GM18517 (cell line): ENCODE measurements around the gene TBCCD1.
"Not testable (repeated sequence)": the region's sequence is repeated elsewhere in the genome, so short reads cannot be mapped to it uniquely, and the experiment has no call there.

Experiments
- ATAC-seq: cut with Tn5 transposase; IDR thresholded peaks from one replicate; pipeline ENCODE4 v1.9.1; 2021; ENCODE audit warnings: mild to moderate bottlenecking, moderate library complexity; ENCODE audit not compliant: unreplicated experiment

Gene TBCCD1

GRCh38 chr3:186566772-186567071, 417 bp downstream of the TBCCD1 start:
- no peak for ATAC-seq

GRCh38 chr3:186564586-186564985, 2.6 kb downstream of the TBCCD1 start:
- no peak for ATAC-seq

- no peak for ATAC-seq
Measured at GRCh38 chr3:186552408-186553031, 14.6 kb downstream of the TBCCD1 start.

DNA sequence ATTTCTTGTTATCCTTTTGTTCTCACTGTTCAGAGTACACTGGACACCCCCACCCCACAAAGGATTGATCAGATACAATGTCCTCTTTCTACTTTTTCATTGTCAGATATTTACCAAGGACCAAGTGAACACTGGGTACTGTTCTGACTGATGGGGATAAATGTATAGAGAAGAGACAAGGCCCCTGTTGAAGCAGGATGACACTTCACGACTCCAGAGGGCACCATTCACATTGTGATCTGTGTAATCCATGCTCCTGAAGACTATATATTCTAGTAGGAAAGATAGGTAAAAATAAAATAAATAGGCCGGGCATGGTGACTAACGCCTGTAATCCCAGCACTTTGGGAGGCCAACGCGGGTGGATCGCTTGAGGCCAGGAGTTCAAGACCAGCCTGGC, 15.8 kb downstream of the TBCCD1 start:
- ATAC-seq = no peak

DNA sequence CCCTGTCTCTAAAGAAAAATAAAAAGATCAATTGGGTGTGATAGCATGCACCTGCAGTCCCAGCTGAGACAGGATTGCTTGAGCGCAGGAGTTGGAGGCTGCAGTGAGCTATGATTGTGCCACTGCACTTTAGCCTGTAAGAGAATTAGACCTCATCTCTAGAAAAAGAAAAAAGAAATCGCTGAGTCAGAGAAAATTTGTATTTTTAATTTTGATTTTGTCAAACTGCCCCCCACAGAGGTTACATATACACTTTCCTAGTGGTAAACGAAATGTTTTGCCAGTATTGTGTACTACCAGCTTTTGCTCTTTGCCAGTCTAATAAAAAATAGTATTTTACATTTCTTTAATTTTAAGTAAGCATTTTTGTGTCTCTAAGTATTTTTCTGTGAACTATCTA, 17.6 kb downstream of the TBCCD1 start:
- no peak for ATAC-seq

- no peak for ATAC-seq
Measured at GRCh38 chr3:186544281-186544680, 22.9 kb downstream of the TBCCD1 start, which contains the start of gene CRYGS. Gene CRYGS (minus strand): TSS chr3:186544380. CDS start chr3:186544326, 54 bp downstream.

DNA sequence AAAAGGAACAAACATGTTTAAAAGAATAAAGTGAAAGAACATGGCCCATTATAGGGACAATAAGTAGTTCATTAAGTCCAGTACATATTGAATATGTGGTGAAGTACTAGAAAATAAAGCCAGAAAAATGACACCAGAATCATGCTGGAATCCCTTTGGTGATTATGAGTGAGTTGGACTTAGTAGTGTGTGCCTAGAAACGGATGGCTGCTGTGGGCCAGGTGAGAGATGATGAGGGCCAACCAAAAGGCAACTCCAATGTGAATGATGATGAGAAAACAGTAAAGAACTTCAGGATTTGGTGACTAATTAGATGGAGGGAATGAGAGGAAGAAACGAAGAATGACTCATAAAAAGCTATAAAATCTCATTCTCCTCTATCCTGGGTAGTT, 26.3 kb downstream of the TBCCD1 start:
- no peak for ATAC-seq

DNA sequence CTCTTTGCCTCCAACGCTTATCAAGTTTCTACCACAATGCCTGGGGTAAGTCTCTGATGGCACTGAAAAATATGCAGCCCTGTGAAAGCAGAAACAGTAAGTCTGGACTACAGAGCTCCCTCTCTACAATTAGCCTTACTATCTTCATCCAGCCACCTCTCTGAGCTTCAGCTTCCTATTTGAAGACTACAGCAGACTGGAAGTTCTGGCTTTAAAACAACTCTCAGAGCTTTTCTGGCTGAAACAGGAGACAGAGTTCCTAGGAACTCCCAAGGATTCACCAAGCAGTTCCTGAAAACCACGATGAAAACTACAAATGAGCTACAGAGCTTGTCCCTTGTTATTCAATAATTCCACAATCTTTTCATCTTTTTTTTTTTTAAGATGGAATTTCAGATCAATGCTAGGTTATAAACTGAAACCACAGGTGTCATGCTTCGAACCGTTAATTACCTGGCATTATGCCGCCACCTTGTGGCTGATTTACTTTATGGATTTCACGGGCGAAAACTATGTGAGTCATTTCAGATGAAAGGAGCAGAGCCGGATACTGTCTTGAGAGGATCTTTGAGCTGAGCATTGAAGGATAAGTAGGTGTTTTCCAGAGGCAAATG, 26.8 kb downstream of the TBCCD1 start:
- ATAC-seq = peak; percentile 62

- ATAC-seq = no peak
Measured at GRCh38 chr3:186538779-186539178, 28.4 kb downstream of the TBCCD1 start.

DNA sequence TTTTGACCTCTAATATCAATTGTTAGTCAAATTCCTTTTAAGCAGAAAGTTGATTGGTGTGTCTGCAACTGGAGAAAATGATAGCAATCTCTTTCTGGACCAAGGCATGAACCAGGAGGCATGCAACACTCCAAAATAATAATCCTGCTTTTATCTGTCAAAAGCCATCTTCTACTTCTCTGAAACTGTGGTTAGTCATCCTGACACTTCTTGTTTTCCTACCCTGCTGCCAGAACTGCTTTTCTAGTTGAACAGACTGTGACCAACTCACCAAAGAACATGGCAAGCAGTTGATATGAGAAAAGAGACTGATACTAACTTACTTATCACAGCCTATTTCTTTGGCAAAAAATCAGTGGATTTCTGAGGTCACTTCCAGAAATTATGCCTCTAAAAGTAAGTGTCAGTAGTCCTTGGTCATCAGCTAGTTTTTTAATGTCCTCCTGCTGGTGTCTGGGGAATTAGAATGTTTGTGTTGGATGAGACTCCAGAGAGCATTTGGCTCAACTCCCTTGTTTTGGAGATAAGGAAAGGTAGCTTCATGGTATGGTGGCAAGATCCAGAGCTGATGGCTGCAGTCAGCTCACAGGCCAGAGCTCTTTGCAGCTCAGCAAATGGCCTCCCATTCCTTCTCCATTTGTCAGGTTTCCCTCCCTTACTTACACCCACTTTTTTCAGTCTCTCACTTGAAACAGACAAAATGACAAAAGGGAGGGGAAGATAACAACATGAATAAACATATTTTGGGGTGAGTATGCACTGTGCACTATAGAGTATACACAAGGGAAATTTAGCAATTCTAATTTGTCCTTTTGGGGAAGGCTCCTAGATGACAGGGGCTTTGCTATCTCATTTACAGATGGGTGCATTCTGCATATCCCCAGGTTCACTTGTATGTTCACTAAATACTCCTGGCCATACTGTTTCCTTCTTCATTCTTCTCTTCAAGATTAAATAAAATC, 30.0 kb downstream of the TBCCD1 start:
- ATAC-seq = no peak

- peak; percentile 75 for ATAC-seq
Measured at GRCh38 chr3:186534113-186534669, 32.9 kb downstream of the TBCCD1 start.

- peak; percentile 66 for ATAC-seq
Measured at GRCh38 chr3:186532598-186533072, 34.5 kb downstream of the TBCCD1 start.

DNA sequence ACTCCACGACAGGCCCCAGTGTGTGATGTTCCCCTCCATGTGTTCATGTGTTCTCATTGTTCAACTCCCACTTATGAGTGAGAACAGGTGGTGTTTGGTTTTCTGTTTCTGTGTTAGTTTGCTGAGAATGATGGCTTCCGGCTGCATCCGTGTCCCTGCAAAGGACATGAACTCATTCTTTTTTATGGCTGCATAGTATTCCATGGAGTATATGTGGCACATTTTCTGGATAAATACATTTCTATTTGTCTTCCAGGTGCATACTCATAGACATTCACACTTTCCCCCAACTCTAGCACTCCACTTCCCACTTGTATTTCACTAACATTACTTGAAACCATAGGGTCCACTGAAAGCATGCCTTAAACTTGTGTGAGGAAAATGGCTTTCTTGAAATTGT, 35.4 kb downstream of the TBCCD1 start:
- not testable (repeated sequence) for ATAC-seq

DNA sequence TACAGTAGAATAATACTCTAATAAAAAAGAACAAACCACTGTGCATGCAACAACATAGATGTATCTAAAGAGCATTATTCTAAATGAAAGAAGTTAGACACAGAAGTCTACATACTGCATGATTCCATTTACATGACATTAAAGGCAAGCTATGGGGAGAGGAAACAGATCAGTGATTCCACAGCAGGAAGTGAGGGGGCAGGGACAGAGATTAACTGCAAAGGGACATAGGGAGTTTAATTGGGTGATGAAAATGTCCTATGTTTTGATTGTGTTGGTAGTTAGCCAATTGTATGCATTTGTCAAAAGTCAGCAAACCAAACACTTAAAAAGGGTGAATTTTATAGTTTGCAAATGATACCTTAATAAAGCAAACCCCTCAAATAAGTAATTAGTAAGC, 36.7 kb downstream of the TBCCD1 start:
- no peak for ATAC-seq

DNA sequence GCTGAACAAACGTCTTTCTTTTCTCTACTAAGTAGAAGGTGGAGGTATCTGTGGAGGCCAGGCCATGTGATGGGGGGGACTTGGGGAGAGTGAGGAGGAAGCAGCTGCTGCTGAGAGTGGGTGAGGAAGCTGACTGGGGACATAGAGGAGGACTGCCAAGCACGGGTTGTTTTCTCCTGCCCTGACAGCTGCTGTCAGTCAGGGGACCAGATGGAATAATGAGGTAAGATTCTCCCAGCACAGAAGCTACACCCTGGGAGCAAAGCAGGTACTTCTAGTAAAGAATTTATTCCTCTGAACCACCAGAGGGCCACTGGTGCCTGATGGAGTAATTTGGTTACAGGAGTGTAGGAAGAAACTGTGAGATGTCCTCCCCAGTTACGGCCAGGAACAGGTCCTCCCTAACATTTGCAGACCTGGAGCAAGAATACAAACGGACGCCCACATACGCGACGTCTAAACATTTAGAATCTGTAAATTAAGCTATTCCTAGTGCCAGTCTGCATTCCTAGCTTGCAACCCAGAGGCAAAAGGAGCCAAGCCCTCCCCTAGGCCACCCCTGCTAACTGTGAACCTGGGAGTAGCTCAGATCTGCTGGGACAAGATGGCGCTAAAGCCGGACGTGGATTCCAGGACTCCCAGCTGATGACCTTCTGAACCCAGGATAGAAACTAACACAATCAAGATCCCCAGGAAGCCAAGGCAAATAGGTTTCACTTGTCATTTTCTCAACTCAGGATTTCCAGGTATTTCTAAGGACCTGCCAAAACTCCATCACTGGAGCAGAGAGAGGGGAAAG, 37.7 kb downstream of the TBCCD1 start:
- no peak for ATAC-seq

- peak; percentile 41 for ATAC-seq
Measured at GRCh38 chr3:186526256-186526606, 40.9 kb downstream of the TBCCD1 start.

GRCh38 chr3:186525369-186526255, 41.5 kb downstream of the TBCCD1 start:
- peak; percentile 18 for ATAC-seq

DNA sequence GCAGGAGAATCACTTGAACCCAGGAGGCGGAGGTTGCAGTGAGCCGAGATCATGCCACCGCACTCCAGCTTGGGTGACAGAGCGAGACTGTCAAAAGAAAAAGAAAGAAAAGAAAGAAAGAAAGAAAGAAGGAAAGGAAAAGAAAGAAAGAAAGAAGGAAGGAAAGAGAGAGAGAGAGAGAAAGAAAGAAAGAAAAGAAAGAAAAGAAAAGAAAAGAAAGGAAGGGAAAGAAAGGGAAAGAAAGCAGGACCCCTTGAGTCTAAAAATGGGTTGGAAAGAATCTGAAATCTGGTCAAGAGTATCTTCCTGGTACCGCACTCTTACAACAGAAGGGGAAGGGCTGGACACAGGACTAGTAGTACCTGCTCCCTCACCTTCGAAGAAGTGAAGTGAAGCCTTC, 42.5 kb downstream of the TBCCD1 start:
- ATAC-seq = no peak

DNA sequence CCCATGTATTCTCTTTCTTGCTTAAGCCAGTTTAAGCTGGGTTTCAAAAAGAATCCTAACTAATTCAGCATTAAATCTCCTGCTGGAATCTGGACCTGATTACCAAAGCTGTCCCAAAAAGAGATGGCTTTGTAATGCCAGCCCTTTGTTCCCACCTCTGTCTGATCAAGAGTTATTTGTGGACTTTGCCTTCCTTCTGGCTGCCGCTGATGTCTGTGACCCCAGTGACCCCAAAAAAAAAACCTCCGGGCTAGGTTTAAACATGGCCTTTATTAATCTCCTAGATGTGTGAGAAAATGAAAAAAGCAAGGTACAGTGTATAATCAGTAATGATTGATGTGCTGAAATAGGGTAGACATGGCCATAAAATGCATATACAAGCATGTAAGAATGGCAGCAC, 43.7 kb downstream of the TBCCD1 start:
- no peak for ATAC-seq

- no peak for ATAC-seq
Measured at GRCh38 chr3:186523022-186523421, 44.1 kb downstream of the TBCCD1 start.
